Skeletal muscle cell (primary cell): Measurements from ENCODE around the gene C6orf62.
"Not testable (repeated sequence)": the region's sequence is repeated elsewhere in the genome, so short reads cannot be mapped to it uniquely, and the experiment has no call there.

Experiments used
- DNase-seq: peaks from one replicate; pipeline ENCODE4 v3.0.0-alpha.2; 2010; ENCODE audit warnings: low read depth
- H3K4me3 ChIP-seq: 2 replicates; pipeline ENCODE4 v1.5.1; 2011; ENCODE audit warnings: low read depth, mild to moderate bottlenecking, control low read depth, low read length, moderate library complexity

The C6orf62 gene

GRCh38 chr6:24678792-24679352, 40.1 kb downstream of the C6orf62 start:
- not testable (repeated sequence) for H3K4me3 ChIP-seq, DNase-seq

- H3K4me3 ChIP-seq: no peak overlapping the region
- no peak for DNase-seq
Observed at GRCh38 chr6:24673625-24674024, 45.3 kb downstream of the C6orf62 start.

- no peak overlapping the region for H3K4me3 ChIP-seq
- no peak for DNase-seq
Observed at GRCh38 chr6:24672620-24673182, 46.3 kb downstream of the C6orf62 start.

- H3K4me3 ChIP-seq, DNase-seq: not testable (repeated sequence)
Observed at GRCh38 chr6:24671077-24671476, 47.9 kb downstream of the C6orf62 start.

GRCh38 chr6:24670492-24670891, 48.5 kb downstream of the C6orf62 start:
- not testable (repeated sequence) for DNase-seq, H3K4me3 ChIP-seq

GRCh38 chr6:24668997-24669361, 50.0 kb downstream of the C6orf62 start:
- H3K4me3 ChIP-seq: no peak overlapping the region
- DNase-seq: no peak

- not testable (repeated sequence) for H3K4me3 ChIP-seq, DNase-seq
Observed at GRCh38 chr6:24668066-24668996, 50.6 kb downstream of the C6orf62 start.

GRCh38 chr6:24667378-24667803, 51.6 kb downstream of the C6orf62 start:
- no peak for DNase-seq
- H3K4me3 ChIP-seq: peak overlapping the region; percentile 100

- H3K4me3 ChIP-seq: peak within 1 kb of the TSS; percentile 100
Observed at GRCh38 chr6:24666641-24667377, 52.1 kb downstream of the C6orf62 start, which contains the start of the genes ACOT13 and TDP2. ACOT13 (plus strand) TSS chr6:24667077; CDS start chr6:24667264, 187 bp downstream. TDP2 (minus strand) TSS chr6:24666899; CDS start chr6:24666862, 37 bp downstream.

GRCh38 chr6:24666097-24666640, 52.8 kb downstream of the C6orf62 start:
- DNase-seq: no peak
- peak overlapping the region; percentile 100 for H3K4me3 ChIP-seq

More at GRCh38 chr6:24666641-24667377, 52.1 kb downstream of the C6orf62 start, which contains the start of the genes ACOT13 and TDP2:
- DNase-seq: peak; percentile 89

GRCh38 chr6:24664046-24664987, 54.6 kb downstream of the C6orf62 start:
- no peak for DNase-seq
- H3K4me3 ChIP-seq: no peak overlapping the region

GRCh38 chr6:24663189-24663588, 55.8 kb downstream of the C6orf62 start:
- DNase-seq: no peak
- H3K4me3 ChIP-seq: no peak overlapping the region

GRCh38 chr6:24662236-24662635, 56.7 kb downstream of the C6orf62 start:
- no peak for DNase-seq

GRCh38 chr6:24661759-24662158, 57.2 kb downstream of the C6orf62 start:
- H3K4me3 ChIP-seq, DNase-seq: not testable (repeated sequence)

More at GRCh38 chr6:24662236-24662635, 56.7 kb downstream of the C6orf62 start:
- no peak overlapping the region for H3K4me3 ChIP-seq

- no peak for DNase-seq
- no peak overlapping the region for H3K4me3 ChIP-seq
Observed at GRCh38 chr6:24660105-24660504, 58.8 kb downstream of the C6orf62 start.

GRCh38 chr6:24659561-24659960, 59.4 kb downstream of the C6orf62 start:
- no peak overlapping the region for H3K4me3 ChIP-seq
- no peak for DNase-seq

GRCh38 chr6:24658573-24659560, 60.1 kb downstream of the C6orf62 start:
- DNase-seq: peak; percentile 81
- no peak overlapping the region for H3K4me3 ChIP-seq
